Measurements from ENCODE around the gene ABLIM2. TPM values are rescaled to one million over a fixed set of nuclear protein-coding genes. Genes with fewer than 3 reads are reported as not detected.
A peak's percentile ranks its signal among the peaks of the same experiment; 100 is the strongest.

The ABLIM2 gene
- total and polyA plus RNA-seq, 10 of the 15 experiments (the other 5 are each of a cell fraction or from before 2014, with no cell fraction given): 0.03 to 0.15 (median 0.05) TPM; not detected in 7

DNA sequence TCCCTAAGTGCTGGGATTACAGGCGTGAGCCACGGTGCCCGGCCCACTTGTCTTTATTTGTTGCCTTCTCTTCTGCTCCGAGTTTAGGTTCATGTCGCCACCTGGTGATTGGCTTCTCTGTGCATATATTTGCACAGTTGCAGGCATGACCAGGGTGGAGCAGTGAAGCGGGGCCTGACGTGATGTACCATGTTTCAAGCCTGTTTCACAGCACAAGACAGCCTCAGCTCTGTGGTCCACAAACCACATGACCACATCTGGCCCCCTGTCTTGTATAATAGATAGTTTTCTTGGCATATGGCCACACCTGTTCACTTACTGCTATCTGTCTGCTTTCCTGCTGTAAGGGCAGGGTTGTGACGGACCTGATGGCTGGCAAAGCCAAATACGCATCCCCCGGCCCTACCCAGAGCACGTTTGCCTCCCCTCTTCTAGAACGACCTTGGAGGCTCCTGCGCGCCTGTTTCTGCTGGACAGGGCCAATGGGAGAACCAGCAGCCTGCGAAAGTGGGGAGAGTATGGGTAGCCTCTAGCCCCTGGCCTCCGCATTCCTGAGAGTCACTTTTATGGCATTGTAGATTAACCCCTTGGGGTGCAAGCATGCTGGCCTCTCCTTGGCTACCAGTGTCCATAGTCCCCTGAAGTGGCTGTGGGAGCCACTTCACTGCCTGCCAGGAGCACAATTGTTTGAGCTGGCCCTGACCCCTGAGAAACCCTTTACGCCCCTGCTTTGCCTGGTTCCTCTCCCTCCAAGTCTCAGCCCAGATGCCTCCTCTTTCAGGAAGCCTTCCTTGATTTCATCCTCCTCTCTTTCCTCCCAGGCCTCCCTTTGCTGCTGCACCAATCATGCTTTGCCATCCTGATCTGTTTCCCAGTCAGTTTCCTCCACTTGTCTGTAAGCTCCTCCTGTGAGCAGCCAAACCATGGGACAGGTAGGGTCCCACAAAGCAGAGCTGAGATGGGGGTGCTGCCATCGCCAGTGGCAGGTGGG is 34.4 kb upstream of the ABLIM2 start (continued):
- TF ChIP-seq BCL11A (IDR thresholded peaks at IDR 0.05; ENCODE audit: low read depth, low read length) (0 out of 2 replicates have a peak, but pooled peaks have one; percentile 4), STAT3 (IDR thresholded peaks at IDR 0.05; ENCODE audit: low read depth, low read length) (no peak), NBN (IDR thresholded peaks at IDR 0.05) (peak; percentile 66), EED (IDR thresholded peaks at IDR 0.05; ENCODE audit: low read depth) (0 out of 2 replicates have a peak, but pooled peaks have one; percentile 17), HDAC6 (IDR thresholded peaks at IDR 0.05; ENCODE audit: unreplicated experiment) (no peak), TCF3 (IDR thresholded peaks at IDR 0.05; ENCODE audit: borderline replicate concordance, insufficient read depth, low read depth, low read length) (no peak), SP1 (IDR thresholded peaks at IDR 0.05; ENCODE audit: low read depth, low read length) (no peak), NFYB (IDR thresholded peaks at IDR 0.05; ENCODE audit: insufficient read depth, low read depth, low read length) (0 out of 2 replicates have a peak, but pooled peaks have one; percentile 10), NR2C2 (IDR thresholded peaks at IDR 0.05; ENCODE audit: borderline replicate concordance, control insufficient read depth, insufficient read length, low read depth) (no peak), NR2F1 (conservative IDR thresholded peaks at IDR 0.05) (no peak; the same call in 1 of the 2 replicates), FOXM1 (IDR thresholded peaks at IDR 0.05; ENCODE audit: low read depth, low read length) (no peak), HDGF (IDR thresholded peaks at IDR 0.05) (no peak; the same call in 1 of the 2 replicates), RB1 (IDR thresholded peaks at IDR 0.05; ENCODE audit: borderline replicate concordance) (no peak), NFXL1 (IDR thresholded peaks at IDR 0.05; ENCODE audit: borderline replicate concordance) (no peak)
- TF ChIP-seq, protein P1, sequence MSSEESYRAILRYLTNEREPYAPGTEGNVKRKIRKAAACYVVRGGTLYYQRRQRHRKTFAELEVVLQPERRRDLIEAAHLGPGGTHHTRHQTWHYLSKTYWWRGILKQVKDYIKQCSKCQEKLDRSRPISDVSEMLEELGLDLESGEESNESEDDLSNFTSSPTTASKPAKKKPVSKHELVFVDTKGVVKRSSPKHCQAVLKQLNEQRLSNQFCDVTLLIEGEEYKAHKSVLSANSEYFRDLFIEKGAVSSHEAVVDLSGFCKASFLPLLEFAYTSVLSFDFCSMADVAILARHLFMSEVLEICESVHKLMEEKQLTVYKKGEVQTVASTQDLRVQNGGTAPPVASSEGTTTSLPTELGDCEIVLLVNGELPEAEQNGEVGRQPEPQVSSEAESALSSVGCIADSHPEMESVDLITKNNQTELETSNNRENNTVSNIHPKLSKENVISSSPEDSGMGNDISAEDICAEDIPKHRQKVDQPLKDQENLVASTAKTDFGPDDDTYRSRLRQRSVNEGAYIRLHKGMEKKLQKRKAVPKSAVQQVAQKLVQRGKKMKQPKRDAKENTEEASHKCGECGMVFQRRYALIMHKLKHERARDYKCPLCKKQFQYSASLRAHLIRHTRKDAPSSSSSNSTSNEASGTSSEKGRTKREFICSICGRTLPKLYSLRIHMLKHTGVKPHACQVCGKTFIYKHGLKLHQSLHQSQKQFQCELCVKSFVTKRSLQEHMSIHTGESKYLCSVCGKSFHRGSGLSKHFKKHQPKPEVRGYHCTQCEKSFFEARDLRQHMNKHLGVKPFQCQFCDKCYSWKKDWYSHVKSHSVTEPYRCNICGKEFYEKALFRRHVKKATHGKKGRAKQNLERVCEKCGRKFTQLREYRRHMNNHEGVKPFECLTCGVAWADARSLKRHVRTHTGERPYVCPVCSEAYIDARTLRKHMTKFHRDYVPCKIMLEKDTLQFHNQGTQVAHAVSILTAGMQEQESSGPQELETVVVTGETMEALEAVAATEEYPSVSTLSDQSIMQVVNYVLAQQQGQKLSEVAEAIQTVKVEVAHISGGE (CRISPR knock-in tag; IDR thresholded peaks at IDR 0.05): no peak
- TF ChIP-seq, protein P2, sequence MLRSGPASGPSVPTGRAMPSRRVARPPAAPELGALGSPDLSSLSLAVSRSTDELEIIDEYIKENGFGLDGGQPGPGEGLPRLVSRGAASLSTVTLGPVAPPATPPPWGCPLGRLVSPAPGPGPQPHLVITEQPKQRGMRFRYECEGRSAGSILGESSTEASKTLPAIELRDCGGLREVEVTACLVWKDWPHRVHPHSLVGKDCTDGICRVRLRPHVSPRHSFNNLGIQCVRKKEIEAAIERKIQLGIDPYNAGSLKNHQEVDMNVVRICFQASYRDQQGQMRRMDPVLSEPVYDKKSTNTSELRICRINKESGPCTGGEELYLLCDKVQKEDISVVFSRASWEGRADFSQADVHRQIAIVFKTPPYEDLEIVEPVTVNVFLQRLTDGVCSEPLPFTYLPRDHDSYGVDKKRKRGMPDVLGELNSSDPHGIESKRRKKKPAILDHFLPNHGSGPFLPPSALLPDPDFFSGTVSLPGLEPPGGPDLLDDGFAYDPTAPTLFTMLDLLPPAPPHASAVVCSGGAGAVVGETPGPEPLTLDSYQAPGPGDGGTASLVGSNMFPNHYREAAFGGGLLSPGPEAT (IDR thresholded peaks at IDR 0.05; ENCODE audit: low read depth): no peak
- TF ChIP-seq, protein P3, sequence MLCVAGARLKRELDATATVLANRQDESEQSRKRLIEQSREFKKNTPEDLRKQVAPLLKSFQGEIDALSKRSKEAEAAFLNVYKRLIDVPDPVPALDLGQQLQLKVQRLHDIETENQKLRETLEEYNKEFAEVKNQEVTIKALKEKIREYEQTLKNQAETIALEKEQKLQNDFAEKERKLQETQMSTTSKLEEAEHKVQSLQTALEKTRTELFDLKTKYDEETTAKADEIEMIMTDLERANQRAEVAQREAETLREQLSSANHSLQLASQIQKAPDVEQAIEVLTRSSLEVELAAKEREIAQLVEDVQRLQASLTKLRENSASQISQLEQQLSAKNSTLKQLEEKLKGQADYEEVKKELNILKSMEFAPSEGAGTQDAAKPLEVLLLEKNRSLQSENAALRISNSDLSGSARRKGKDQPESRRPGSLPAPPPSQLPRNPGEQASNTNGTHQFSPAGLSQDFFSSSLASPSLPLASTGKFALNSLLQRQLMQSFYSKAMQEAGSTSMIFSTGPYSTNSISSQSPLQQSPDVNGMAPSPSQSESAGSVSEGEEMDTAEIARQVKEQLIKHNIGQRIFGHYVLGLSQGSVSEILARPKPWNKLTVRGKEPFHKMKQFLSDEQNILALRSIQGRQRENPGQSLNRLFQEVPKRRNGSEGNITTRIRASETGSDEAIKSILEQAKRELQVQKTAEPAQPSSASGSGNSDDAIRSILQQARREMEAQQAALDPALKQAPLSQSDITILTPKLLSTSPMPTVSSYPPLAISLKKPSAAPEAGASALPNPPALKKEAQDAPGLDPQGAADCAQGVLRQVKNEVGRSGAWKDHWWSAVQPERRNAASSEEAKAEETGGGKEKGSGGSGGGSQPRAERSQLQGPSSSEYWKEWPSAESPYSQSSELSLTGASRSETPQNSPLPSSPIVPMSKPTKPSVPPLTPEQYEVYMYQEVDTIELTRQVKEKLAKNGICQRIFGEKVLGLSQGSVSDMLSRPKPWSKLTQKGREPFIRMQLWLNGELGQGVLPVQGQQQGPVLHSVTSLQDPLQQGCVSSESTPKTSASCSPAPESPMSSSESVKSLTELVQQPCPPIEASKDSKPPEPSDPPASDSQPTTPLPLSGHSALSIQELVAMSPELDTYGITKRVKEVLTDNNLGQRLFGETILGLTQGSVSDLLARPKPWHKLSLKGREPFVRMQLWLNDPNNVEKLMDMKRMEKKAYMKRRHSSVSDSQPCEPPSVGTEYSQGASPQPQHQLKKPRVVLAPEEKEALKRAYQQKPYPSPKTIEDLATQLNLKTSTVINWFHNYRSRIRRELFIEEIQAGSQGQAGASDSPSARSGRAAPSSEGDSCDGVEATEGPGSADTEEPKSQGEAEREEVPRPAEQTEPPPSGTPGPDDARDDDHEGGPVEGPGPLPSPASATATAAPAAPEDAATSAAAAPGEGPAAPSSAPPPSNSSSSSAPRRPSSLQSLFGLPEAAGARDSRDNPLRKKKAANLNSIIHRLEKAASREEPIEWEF (IDR thresholded peaks at IDR 0.05; ENCODE audit: insufficient replicate concordance, low read depth, low read length): no peak
